ENCODE results near the gene PNMA6A. TPM values are rescaled to one million over a fixed set of nuclear protein-coding genes. Genes with fewer than 3 reads are reported as not detected.
A peak's percentile ranks its signal among the peaks of the same experiment; 100 is the strongest.

The PNMA6A gene
- total and polyA plus RNA-seq, 2 of the 4 experiments (the other 2 are of a cell fraction), result 0.18 to 0.21 TPM

GRCh38 chrX:153063315-153063714, 8.9 kb upstream of the PNMA6A start:
- Histone ChIP-seq H2AK9ac (replicated peaks; ENCODE audit: low read depth, low read length, poor library complexity) (no peak overlapping the region), H3K4me1 (ENCODE audit: control insufficient read depth, insufficient read depth, low read length) (peaks cover 1% of the 10 kb centered on the region; the same call in 1 of the 2 replicates), H3K4me3 (ENCODE audit: insufficient read depth, low read depth, low read length) (no peak overlapping the region), H4K20me1 (ENCODE audit: insufficient read depth, low read length) (no peaks in the 10 kb centered on the region), H4K91ac (ENCODE audit: insufficient read depth, low read depth, low read length) (no peak overlapping the region), H2BK120ac (ENCODE audit: low read depth, low read length) (no peak overlapping the region), H4K8ac (ENCODE audit: low read depth in 2 of 2, low read length in 2 of 2) (no peak overlapping the region), H2AK5ac (ENCODE audit: low read depth, low read length) (no peak overlapping the region), H2BK20ac (ENCODE audit: low read depth, low read length) (no peak overlapping the region), H3K4ac (ENCODE audit: low read depth, low read length) (no peak overlapping the region), H4K5ac (ENCODE audit: low read depth, low read length) (no peak overlapping the region), H3K23ac (ENCODE audit: low read depth, low read length) (no peak overlapping the region), H3K36me3 (ENCODE audit: control insufficient read depth, insufficient read depth, low read length) (no peaks in the 10 kb centered on the region), H2AFZ (replicated peaks; ENCODE audit: low read length, poor library complexity) (no peak overlapping the region), H3K56ac (ENCODE audit: extremely low read depth, insufficient read depth, low read length) (no peak overlapping the region), H3K27ac (ENCODE audit: insufficient read depth, low read length) (no peak overlapping the region), H3K9me3 (ENCODE audit: control insufficient read depth, insufficient read depth, low read length) (peaks cover 2% of the 10 kb centered on the region; the same call in 1 of the 2 replicates), H3K79me1 (ENCODE audit: low read depth in 1 of 2, low read length in 2 of 2) (no peaks in the 10 kb centered on the region), H3K18ac (ENCODE audit: low read depth, low read length) (no peak overlapping the region), H3K4me2 (ENCODE audit: low read depth, low read length) (no peak overlapping the region), H3K9me1 (ENCODE audit: insufficient read depth, low read length) (no peaks in the 10 kb centered on the region), H3K27me3 (ENCODE audit: control insufficient read depth, insufficient read depth, low read length) (no peaks in the 10 kb centered on the region; the same call in 1 of the 2 replicates), H2BK15ac (ENCODE audit: low read depth, low read length) (no peak overlapping the region), H2BK5ac (ENCODE audit: low read depth, low read length, poor library complexity, severe bottlenecking) (no peak overlapping the region), H3K14ac (replicated peaks; ENCODE audit: low read depth, low read length) (no peak overlapping the region), H3K9ac (ENCODE audit: low read depth, low read length) (no peak overlapping the region)
- no TSS peak for BruUV-seq (replicated peaks)
- dilution Hi-C loops (cut with HindIII; ENCODE audit: low sequenced_read_pairs, unreplicated experiment), result no loop called here
- intact Hi-C loops (cut with micrococcal nuclease), result no loop called here
- CTCF ChIA-PET, result no interaction called here
- DNase-seq (peak; percentile 4), ATAC-seq (ENCODE audit: low read depth) (peak; percentile 47)
- POLR2A ChIA-PET (ENCODE audit: unreplicated experiment), result no interaction called here
- TF ChIP-seq CEBPB (IDR thresholded peaks at IDR 0.05; ENCODE audit: low read depth, low read length) (peak; percentile 66), NFE2L2 (IDR thresholded peaks at IDR 0.05; ENCODE audit: low read depth, low read length) (no peak)
- in situ Hi-C loops (cut with MboI; ENCODE audit: low sequenced_read_pairs), result no loop called here
